IPS DF 6.9 (cell line): ENCODE results near the gene HS6ST2.

Experiments
- DNase-seq: peaks from one replicate; pipeline ENCODE4 v3.0.0-alpha.2; 2013; ENCODE audit warnings: low read depth, low spot score
- H3K27ac ChIP-seq: one replicate; pipeline ENCODE4 v1.5.1; 2013; ENCODE audit warnings: low read length, control low read depth
- H3K27me3 ChIP-seq: 2 replicates; pipeline ENCODE4 v1.6.1; 2013; ENCODE audit warnings: mild to moderate bottlenecking, low read length; ENCODE audit not compliant: control insufficient read depth, insufficient read depth
- H3K36me3 ChIP-seq: 2 replicates; pipeline ENCODE4 v1.6.1; 2013; ENCODE audit warnings: low read length; ENCODE audit not compliant: control insufficient read depth, insufficient read depth
- H3K4me1 ChIP-seq: 2 replicates; pipeline ENCODE4 v1.6.1; 2013; ENCODE audit warnings: low read length; ENCODE audit not compliant: control insufficient read depth, insufficient read depth
- H3K4me3 ChIP-seq: 2 replicates; pipeline ENCODE4 v1.5.1; 2013; ENCODE audit warnings: mild to moderate bottlenecking, low read length
- H3K9me3 ChIP-seq: 2 replicates; pipeline ENCODE4 v1.6.1; 2013; ENCODE audit warnings: low read length, inconsistent platforms; ENCODE audit not compliant: control insufficient read depth, insufficient read depth
- WGBS: extraction: QIAGEN DNeasy Blood & Tissue Kit; methylation state at CpG from one replicate; pipeline ENCODE4 v1.1.7; 2013; ENCODE audit warnings: mixed read lengths, missing lambda C conversion rate; ENCODE audit not compliant: insufficient read length, insufficient coverage; 5-methylcytosine and 5-hydroxymethylcytosine counted together

The HS6ST2 gene

GRCh38 chrX:132665676-132666075 lies 292.8 kb downstream of the HS6ST2 start:
- no peak overlapping the region for H3K4me3 ChIP-seq
- WGBS, result no CpG with 5 or more reads among the region's 2 CpGs
- peaks cover 6% of the 10 kb centered on the region for H3K27me3 ChIP-seq
- no peaks in the 10 kb centered on the region for H3K36me3 ChIP-seq
- no peak for DNase-seq
- no peaks in the 10 kb centered on the region for H3K9me3 ChIP-seq
- no peak overlapping the region for H3K27ac ChIP-seq
- no peaks in the 10 kb centered on the region for H3K4me1 ChIP-seq

- Histone ChIP-seq H3K27me3 (peaks cover 4% of the 10 kb centered on the region), H3K9me3 (no peaks in the 10 kb centered on the region), H3K4me3 (no peak overlapping the region), H3K4me1 (no peaks in the 10 kb centered on the region), H3K36me3 (no peaks in the 10 kb centered on the region), H3K27ac (no peak overlapping the region)
- DNase-seq, result no peak
- WGBS, result no CpG with 5 or more reads among the region's 3 CpGs
These were observed 294.2 kb downstream of the HS6ST2 start for GRCh38 chrX:132664273-132664672.

DNA sequence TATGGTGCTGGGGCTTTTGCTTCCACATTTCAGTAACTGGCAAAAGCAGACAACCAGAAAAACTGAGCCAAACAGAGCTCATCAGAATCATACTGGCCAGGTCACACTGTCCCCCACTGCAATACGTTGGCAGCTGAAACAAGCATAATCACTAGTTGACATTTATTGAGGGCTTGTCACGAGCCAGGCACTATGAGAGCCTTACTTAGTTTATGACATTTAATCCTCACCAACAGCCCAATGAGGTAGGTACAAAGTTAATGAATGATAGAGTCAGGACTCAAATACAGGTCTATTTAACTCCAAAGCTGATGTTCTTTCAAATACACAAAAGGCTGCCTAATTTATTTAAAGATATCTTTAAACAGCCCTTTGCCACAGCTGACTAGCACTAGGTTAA lies 295.6 kb downstream of the HS6ST2 start:
- H3K4me3 ChIP-seq, result no peak overlapping the region
- WGBS, result no CpG with 5 or more reads among the region's 2 CpGs
- no peak overlapping the region for H3K27ac ChIP-seq
- H3K36me3 ChIP-seq, result no peaks in the 10 kb centered on the region
- no peaks in the 10 kb centered on the region for H3K4me1 ChIP-seq
- no peaks in the 10 kb centered on the region for H3K9me3 ChIP-seq
- no peak for DNase-seq
- peaks cover 2% of the 10 kb centered on the region; the same call in 1 of the 2 replicates for H3K27me3 ChIP-seq

DNA sequence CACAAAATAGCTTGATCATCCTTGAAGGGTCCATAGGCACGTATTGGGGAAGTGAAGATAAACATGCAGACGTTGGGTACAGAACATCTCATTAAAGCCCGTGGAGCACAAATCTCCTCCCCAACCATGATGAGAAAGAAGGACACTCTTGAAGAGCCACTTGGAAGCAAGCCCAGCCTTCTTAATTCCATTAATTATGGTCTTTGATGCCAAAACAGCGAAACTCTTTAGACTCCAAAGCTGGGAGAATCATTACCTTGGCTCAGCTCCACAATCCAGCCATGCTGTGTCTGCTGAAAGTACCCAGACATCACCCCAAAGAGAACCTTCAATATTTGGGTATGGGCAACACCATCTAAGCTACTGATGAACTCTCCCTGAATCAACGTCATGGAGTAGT lies 300.6 kb downstream of the HS6ST2 start:
- Histone ChIP-seq H3K4me3 (no peak overlapping the region), H3K9me3 (no peaks in the 10 kb centered on the region), H3K27me3 (no peaks in the 10 kb centered on the region), H3K36me3 (no peaks in the 10 kb centered on the region), H3K27ac (no peak overlapping the region), H3K4me1 (no peaks in the 10 kb centered on the region)
- no peak for DNase-seq
- WGBS, result no CpG with 5 or more reads among the region's 5 CpGs

GRCh38 chrX:132652871-132653270 lies 305.6 kb downstream of the HS6ST2 start:
- peaks cover 2% of the 10 kb centered on the region; the same call in 1 of the 2 replicates for H3K4me1 ChIP-seq
- H3K27me3 ChIP-seq, result no peaks in the 10 kb centered on the region
- H3K36me3 ChIP-seq, result no peaks in the 10 kb centered on the region
- WGBS, result no CpG with 5 or more reads among the region's 4 CpGs
- no peak for DNase-seq
- H3K27ac ChIP-seq, result no peak overlapping the region
- H3K9me3 ChIP-seq, result no peaks in the 10 kb centered on the region
- H3K4me3 ChIP-seq, result no peak overlapping the region

DNA sequence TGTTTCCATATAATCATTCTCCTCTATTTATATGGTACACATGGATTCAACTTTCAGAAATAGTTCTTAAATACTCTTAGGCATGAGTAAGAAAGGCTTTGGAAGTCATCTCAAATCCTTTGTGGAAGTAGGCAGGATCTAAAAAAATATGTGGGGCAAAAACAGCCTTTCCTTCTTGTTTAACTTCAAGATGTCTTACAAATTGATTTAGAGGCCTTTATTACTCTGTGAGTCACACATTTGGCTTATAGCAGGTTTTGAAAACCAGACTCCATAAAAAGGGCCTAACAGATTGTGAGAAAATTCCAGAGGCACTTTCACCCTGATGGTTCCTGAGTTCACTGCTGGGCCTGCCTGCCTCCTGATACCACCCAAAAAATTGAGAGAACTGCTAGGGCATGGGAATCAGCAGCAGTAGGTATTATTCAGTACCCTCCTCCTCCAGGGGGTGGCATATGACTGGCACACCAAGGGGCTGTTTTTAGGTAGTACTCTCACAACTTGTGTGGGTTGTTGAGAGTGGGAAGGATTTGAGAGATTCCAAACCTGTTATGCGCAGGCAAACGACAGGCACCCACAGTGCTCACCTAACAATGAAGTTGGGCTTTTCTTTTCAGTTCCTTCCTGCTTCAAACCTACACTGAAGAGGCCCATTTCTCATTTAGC lies 306.9 kb downstream of the HS6ST2 start:
- WGBS, result no CpG with 5 or more reads among the region's 2 CpGs
- Histone ChIP-seq H3K36me3 (no peaks in the 10 kb centered on the region), H3K9me3 (no peaks in the 10 kb centered on the region), H3K27ac (no peak overlapping the region), H3K4me1 (peaks cover 2% of the 10 kb centered on the region; the same call in 1 of the 2 replicates), H3K4me3 (no peak overlapping the region), H3K27me3 (no peaks in the 10 kb centered on the region)
- DNase-seq, result no peak

DNA sequence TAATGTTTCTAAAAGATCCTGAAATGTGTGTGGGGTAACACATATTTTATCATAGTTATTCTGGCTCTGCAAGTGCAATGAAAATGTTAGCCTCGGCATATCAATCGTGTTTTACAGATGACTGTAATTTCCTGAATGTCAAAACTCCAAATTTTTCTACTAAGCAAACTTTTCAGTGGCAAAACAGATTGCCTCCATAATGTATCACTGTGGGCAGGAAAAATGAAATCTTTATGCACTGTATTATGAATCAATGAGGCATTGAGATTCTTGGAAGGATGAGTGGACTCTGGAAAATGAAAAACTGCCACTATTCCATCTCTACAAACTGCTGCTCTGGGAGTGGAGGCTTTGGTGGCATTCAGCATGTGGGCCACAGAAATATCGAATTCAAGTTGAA lies 309.5 kb downstream of the HS6ST2 start:
- Histone ChIP-seq H3K4me3 (no peak overlapping the region), H3K9me3 (no peaks in the 10 kb centered on the region), H3K27me3 (no peaks in the 10 kb centered on the region), H3K4me1 (peaks cover 2% of the 10 kb centered on the region; the same call in 1 of the 2 replicates), H3K36me3 (no peaks in the 10 kb centered on the region), H3K27ac (no peak overlapping the region)
- no peak for DNase-seq
- WGBS, result no CpG with 5 or more reads among the region's 3 CpGs

- H3K36me3 ChIP-seq, result no peaks in the 10 kb centered on the region
- no peak for DNase-seq
- no peak overlapping the region for H3K4me3 ChIP-seq
- H3K27ac ChIP-seq, result no peak overlapping the region
- no peaks in the 10 kb centered on the region for H3K9me3 ChIP-seq
- H3K27me3 ChIP-seq, result no peaks in the 10 kb centered on the region
- H3K4me1 ChIP-seq, result no peaks in the 10 kb centered on the region
These were observed 319.0 kb downstream of the HS6ST2 start for GRCh38 chrX:132639446-132639845.

- H3K27ac ChIP-seq, result no peak overlapping the region
- no peaks in the 10 kb centered on the region for H3K4me1 ChIP-seq
- WGBS, result no CpG with 5 or more reads among the region's 1 CpG
- no peak for DNase-seq
- no peak overlapping the region for H3K4me3 ChIP-seq
- H3K36me3 ChIP-seq, result no peaks in the 10 kb centered on the region
- no peaks in the 10 kb centered on the region for H3K27me3 ChIP-seq
- no peaks in the 10 kb centered on the region for H3K9me3 ChIP-seq
These were observed 320.1 kb downstream of the HS6ST2 start for GRCh38 chrX:132638313-132638712.

DNA sequence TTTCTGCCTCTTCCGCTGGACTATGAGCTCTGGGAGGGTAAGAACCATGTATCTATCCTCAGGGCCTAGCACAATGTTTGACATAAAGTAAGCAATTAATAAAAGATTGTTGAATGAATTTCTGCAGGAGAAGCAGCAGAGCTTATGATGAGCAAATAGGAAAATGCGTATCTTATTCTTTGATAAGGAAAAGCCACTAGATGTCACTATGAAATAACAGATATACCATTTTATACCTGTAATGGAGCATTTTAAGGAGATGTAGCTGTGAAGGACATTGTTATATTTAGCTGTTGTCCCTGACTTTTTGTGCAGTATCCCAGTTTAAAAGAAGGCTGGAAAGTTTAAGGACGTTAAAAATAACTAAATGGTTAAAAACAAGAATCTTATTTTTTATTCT lies 322.3 kb downstream of the HS6ST2 start:
- no peak overlapping the region for H3K4me3 ChIP-seq
- H3K27me3 ChIP-seq, result no peaks in the 10 kb centered on the region
- no peaks in the 10 kb centered on the region for H3K4me1 ChIP-seq
- no CpG with 5 or more reads among the region's 3 CpGs for WGBS
- no peak overlapping the region for H3K27ac ChIP-seq
- no peaks in the 10 kb centered on the region for H3K9me3 ChIP-seq
- no peak for DNase-seq
- H3K36me3 ChIP-seq, result no peaks in the 10 kb centered on the region

- no peak overlapping the region for H3K27ac ChIP-seq
- WGBS, result no CpG with 5 or more reads among the region's 1 CpG
- no peaks in the 10 kb centered on the region for H3K36me3 ChIP-seq
- no peaks in the 10 kb centered on the region for H3K27me3 ChIP-seq
- H3K4me3 ChIP-seq, result no peak overlapping the region
- H3K9me3 ChIP-seq, result no peaks in the 10 kb centered on the region
- no peaks in the 10 kb centered on the region for H3K4me1 ChIP-seq
- no peak for DNase-seq
These were observed 323.9 kb downstream of the HS6ST2 start for GRCh38 chrX:132634521-132634920.
